KMS-11 (cell line): ENCODE data around the gene CELF2.

Experiments
- H2AFZ ChIP-seq: fragments of 200-600 bp; sonication (generic); 2 replicates; pipeline ENCODE4 v1.6.1; 2016; ENCODE audit warnings: antibody characterized with exemption, mixed run types, low read depth
- H3K27ac ChIP-seq: fragments of 200-600 bp; sonication (generic); 2 replicates; pipeline ENCODE4 v1.6.1; 2016; ENCODE audit warnings: mild to moderate bottlenecking, mixed run types
- H3K27me3 ChIP-seq: fragments of 200-600 bp; sonication (generic); 2 replicates; pipeline ENCODE4 v1.6.1; 2017; ENCODE audit warnings: mild to moderate bottlenecking, low read depth, mixed run types, moderate library complexity; ENCODE audit not compliant: insufficient read depth
- H3K36me3 ChIP-seq: fragments of 200-600 bp; sonication (generic); 2 replicates; pipeline ENCODE4 v1.6.1; 2017; ENCODE audit warnings: mild to moderate bottlenecking, mixed run types; ENCODE audit not compliant: insufficient read depth
- H3K4me1 ChIP-seq: fragments of 200-600 bp; sonication (generic); 2 replicates; pipeline ENCODE4 v1.6.1; 2016; ENCODE audit warnings: mild to moderate bottlenecking, low read depth, mixed run types; ENCODE audit not compliant: poor library complexity, severe bottlenecking
- H3K4me2 ChIP-seq: fragments of 200-600 bp; sonication (generic); 2 replicates; pipeline ENCODE4 v1.7.0; 2016; ENCODE audit warnings: mild to moderate bottlenecking, mixed run types
- H3K4me3 ChIP-seq: fragments of 200-600 bp; sonication (generic); IDR thresholded peaks from 2 replicates; pipeline ENCODE4 v1.6.1; 2017; ENCODE audit warnings: low read depth, low read length, mixed read lengths; ENCODE audit not compliant: insufficient read depth
- H3K79me2 ChIP-seq: fragments of 200-600 bp; sonication (generic); 2 replicates; pipeline ENCODE4 v1.6.1; 2016; ENCODE audit warnings: low read depth, mixed run types; ENCODE audit not compliant: insufficient read depth
- H3K9ac ChIP-seq: fragments of 200-600 bp; sonication (generic); 2 replicates; pipeline ENCODE4 v1.6.1; 2016; ENCODE audit warnings: mild to moderate bottlenecking, mixed run types
- H4K20me1 ChIP-seq: fragments of 200-600 bp; sonication (generic); 2 replicates; pipeline ENCODE4 v1.6.1; 2016; ENCODE audit warnings: mild to moderate bottlenecking, mixed run types; ENCODE audit not compliant: insufficient read depth
- TF ChIP-seq, protein P1 (sequence below): fragments of 200-600 bp; sonication (generic); conservative IDR thresholded peaks from 2 replicates; pipeline ENCODE4 v1.6.1; 2017; ENCODE audit warnings: low read depth, mild to moderate bottlenecking, antibody characterized with exemption, low read length, moderate library complexity, mixed read lengths

CELF2 gene

DNA sequence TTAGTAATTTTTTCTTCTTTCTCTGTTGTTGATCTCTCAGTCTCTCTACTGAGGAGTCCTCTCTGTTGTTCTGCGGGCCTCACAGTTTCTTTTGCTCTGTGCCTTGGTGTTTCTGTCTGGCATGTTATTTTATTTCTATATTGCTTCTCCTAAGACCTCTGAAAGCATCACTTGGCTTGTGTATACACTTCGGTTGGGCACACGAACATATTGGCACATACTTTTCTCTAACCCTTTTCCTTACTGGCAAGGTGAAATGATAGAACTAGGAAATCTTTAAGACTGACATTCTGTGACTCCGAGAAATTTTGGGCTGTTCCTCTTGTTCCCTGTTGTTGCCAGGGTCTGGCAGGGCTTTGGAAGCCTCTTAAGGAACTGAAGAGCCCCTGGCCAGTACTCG is 148.9 kb downstream of the CELF2 start:
- TF ChIP-seq, protein P1, sequence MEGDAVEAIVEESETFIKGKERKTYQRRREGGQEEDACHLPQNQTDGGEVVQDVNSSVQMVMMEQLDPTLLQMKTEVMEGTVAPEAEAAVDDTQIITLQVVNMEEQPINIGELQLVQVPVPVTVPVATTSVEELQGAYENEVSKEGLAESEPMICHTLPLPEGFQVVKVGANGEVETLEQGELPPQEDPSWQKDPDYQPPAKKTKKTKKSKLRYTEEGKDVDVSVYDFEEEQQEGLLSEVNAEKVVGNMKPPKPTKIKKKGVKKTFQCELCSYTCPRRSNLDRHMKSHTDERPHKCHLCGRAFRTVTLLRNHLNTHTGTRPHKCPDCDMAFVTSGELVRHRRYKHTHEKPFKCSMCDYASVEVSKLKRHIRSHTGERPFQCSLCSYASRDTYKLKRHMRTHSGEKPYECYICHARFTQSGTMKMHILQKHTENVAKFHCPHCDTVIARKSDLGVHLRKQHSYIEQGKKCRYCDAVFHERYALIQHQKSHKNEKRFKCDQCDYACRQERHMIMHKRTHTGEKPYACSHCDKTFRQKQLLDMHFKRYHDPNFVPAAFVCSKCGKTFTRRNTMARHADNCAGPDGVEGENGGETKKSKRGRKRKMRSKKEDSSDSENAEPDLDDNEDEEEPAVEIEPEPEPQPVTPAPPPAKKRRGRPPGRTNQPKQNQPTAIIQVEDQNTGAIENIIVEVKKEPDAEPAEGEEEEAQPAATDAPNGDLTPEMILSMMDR, result no peak
- H3K27me3 ChIP-seq, result no peaks in the 10 kb centered on the region
- peaks cover 58% of the 10 kb centered on the region for H3K79me2 ChIP-seq
- H3K4me3 ChIP-seq, result peak overlapping the region; percentile 65
- H2AFZ ChIP-seq, result peak overlapping the region; percentile 86; the same call in 1 of the 2 replicates
- no peaks in the 10 kb centered on the region for H3K36me3 ChIP-seq
- no peaks in the 10 kb centered on the region for H4K20me1 ChIP-seq
- peaks cover 57% of the 10 kb centered on the region for H3K4me1 ChIP-seq
- peak overlapping the region; percentile 72; the same call in 1 of the 2 replicates for H3K9ac ChIP-seq
- peak overlapping the region; percentile 64; the same call in 1 of the 2 replicates for H3K27ac ChIP-seq
- H3K4me2 ChIP-seq, result peak overlapping the region; percentile 50

DNA sequence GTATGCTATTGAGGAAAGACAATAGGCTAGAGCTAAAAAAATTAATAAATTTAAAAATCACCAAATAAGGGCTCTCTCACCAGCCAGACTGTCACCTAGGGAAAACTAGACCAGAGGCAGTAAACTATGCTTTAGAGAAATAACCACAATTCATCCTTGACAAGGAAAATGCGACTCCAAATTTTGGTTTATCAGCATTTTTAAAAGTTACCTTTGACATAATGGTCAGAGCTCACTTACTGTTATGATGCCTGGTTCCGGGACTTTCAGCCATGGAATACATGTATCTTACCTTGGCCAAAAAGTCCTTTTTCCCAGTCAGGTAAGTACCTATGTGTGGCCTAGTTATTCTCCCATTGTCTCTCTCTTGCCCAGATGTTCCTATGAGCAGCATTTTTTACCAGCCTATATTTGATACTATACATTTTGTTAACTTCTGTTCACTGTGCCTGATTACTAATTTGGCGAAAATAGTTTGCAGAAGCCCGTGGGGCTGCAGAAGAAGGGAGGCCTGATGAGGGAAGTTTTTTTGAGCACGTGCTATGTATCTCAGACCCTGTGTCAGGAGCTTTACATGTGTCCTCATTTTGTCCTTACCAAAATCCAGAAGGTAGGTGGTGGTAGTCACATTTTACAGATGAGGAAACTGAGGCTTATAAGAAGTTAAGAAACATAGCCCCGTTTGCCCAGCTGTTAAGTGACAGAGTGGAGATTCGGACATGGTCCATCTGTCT is 149.7 kb downstream of the CELF2 start:
- H3K4me1 ChIP-seq, result peaks cover 49% of the 10 kb centered on the region
- H3K79me2 ChIP-seq, result peaks cover 66% of the 10 kb centered on the region
- peak overlapping the region; percentile 50 for H3K4me2 ChIP-seq

DNA sequence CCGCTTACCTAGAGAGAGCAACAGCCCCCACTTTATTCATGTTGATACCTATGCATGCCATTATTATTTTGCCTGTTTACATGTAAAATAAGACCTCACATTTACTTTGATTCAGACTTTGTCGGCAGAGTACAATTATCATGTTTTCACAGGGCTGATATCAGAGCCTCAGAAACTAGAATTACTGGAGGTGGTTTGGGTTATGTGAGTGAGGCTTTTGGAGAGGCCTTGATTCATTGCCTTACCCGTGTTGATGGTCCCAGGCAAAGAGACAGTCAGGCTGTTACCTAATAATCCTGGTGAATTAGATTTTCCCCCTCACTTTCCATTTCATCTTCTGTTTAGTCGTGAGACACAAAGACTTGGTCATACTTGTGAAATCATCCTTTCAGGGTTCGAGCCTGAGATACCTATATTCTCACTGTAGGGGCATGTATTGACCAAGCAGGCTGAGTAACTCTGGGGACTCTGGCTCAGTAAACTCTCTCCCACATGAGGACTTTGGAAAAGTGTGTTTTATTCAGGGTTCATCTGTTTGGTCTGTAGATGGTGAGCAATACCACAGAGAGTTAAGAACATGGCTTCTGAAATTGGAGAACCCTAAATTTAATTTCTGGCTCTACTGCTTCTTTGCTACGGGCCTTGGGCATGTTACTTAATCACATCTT is 150.9 kb downstream of the CELF2 start:
- Histone ChIP-seq H4K20me1 (no peaks in the 10 kb centered on the region), H2AFZ (no peak overlapping the region), H3K27me3 (no peaks in the 10 kb centered on the region), H3K4me3 (no peak overlapping the region), H3K36me3 (no peaks in the 10 kb centered on the region), H3K4me2 (no peak overlapping the region), H3K4me1 (peaks cover 37% of the 10 kb centered on the region), H3K9ac (no peak overlapping the region), H3K27ac (no peak overlapping the region), H3K79me2 (peaks cover 78% of the 10 kb centered on the region)
- TF ChIP-seq, protein P1, result no peak

More for the DNA sequence above, 149.7 kb downstream of the CELF2 start:
- TF ChIP-seq, protein P1, result no peak
- Histone ChIP-seq H3K4me3 (no peak overlapping the region), H3K27ac (no peak overlapping the region), H3K9ac (no peak overlapping the region), H2AFZ (no peak overlapping the region), H3K27me3 (no peaks in the 10 kb centered on the region), H4K20me1 (no peaks in the 10 kb centered on the region), H3K36me3 (no peaks in the 10 kb centered on the region)

DNA sequence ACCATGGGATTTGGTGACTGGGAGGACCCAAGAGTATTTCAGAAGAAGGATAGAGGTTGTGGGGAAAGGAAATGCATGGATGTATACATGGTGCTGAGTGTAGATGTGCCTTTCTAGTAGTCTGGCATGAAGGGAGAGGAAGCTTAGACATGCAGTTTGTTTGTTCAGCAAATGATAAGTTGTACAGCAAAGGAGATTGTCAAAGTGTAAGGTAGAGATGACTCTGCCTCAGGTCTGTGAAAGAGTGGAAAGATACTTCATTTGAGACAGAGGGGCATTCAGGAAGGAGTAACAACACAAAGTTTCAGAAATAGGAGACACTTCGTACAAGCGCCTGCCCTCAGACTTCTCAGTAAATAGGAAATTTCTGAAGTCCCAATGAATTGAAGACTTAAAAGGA is 152.3 kb downstream of the CELF2 start:
- Histone ChIP-seq H3K36me3 (no peaks in the 10 kb centered on the region), H3K4me3 (no peak overlapping the region), H3K79me2 (peaks cover 92% of the 10 kb centered on the region), H3K4me1 (peaks cover 28% of the 10 kb centered on the region), H3K4me2 (no peak overlapping the region), H3K27ac (no peak overlapping the region), H4K20me1 (no peaks in the 10 kb centered on the region), H3K27me3 (no peaks in the 10 kb centered on the region), H2AFZ (no peak overlapping the region), H3K9ac (no peak overlapping the region)
- TF ChIP-seq, protein P1, result no peak
